Liver (tissue), 9 donors: Measurements from ENCODE around the gene GRIK1. TPM values are rescaled to one million over a fixed set of nuclear protein-coding genes. Genes with fewer than 3 reads are reported as not detected.

Experiments
- DNase-seq: peaks from one replicate; pipeline ENCODE4 v3.0.0-alpha.2; 2017; ENCODE audit warnings: low spot score
- H3K27ac ChIP-seq, 2 donors: one replicate each; pipeline ENCODE4 v1.7.0; 2013; ENCODE audit warnings: inconsistent platforms in 2 of 2, low read length in 2 of 2, control low read depth in 1 of 2, low read depth in 1 of 2, mild to moderate bottlenecking in 1 of 2
- H3K27me3 ChIP-seq, 4 donors: one replicate each; pipeline versions ENCODE4 v1.6.1 to v1.7.0; 2013; ENCODE audit warnings: low read length in 3 of 4, inconsistent platforms in 1 of 4, mild to moderate bottlenecking in 1 of 4, moderate library complexity in 1 of 4; ENCODE audit not compliant: control insufficient read depth in 4 of 4, insufficient read depth in 4 of 4
- H3K36me3 ChIP-seq, 4 donors: one replicate each; pipeline versions ENCODE4 v1.6.1 to v1.7.0; 2013; ENCODE audit warnings: low read length in 3 of 4, mild to moderate bottlenecking in 3 of 4, low read depth in 1 of 4, moderate library complexity in 1 of 4; ENCODE audit not compliant: control insufficient read depth in 4 of 4, insufficient read depth in 3 of 4
- H3K4me1 ChIP-seq, 4 donors: one replicate each; pipeline versions ENCODE4 v1.6.1 to v1.7.0; 2013; ENCODE audit warnings: low read length in 3 of 4, mild to moderate bottlenecking in 3 of 4, moderate library complexity in 1 of 4; ENCODE audit not compliant: control insufficient read depth in 4 of 4, insufficient read depth in 4 of 4
- H3K4me3 ChIP-seq, 3 donors: one replicate each; pipeline versions ENCODE4 v1.6.1 to v1.7.0; 2013; ENCODE audit warnings: low read length in 3 of 3, control low read depth in 1 of 3, low read depth in 1 of 3, mild to moderate bottlenecking in 1 of 3
- H3K9ac ChIP-seq, 2 donors: one replicate each; pipeline ENCODE4 v1.7.0; 2013; ENCODE audit warnings: low read length in 2 of 2, mild to moderate bottlenecking in 2 of 2, moderate library complexity in 2 of 2, control low read depth in 1 of 2, low read depth in 1 of 2
- H3K9me3 ChIP-seq, 4 donors: one replicate each; pipeline versions ENCODE4 v1.6.1 to v1.7.0; 2013; ENCODE audit warnings: low read length in 3 of 4; ENCODE audit not compliant: control insufficient read depth in 4 of 4
- EGR1 ChIP-seq, 2 donors: IDR thresholded peaks; 2 replicates each; pipeline ENCODE4 v1.6.1; 2016 to 2018; ENCODE audit warnings: antibody characterized with exemption in 2 of 2, low read depth in 2 of 2
- FOXA1 ChIP-seq: IDR thresholded peaks from 2 replicates; pipeline ENCODE4 v1.6.1; 2016; ENCODE audit warnings: antibody characterized with exemption
- FOXA2 ChIP-seq: IDR thresholded peaks from 2 replicates; pipeline ENCODE4 v1.6.1; 2016; ENCODE audit warnings: antibody characterized with exemption
- GABPA ChIP-seq, 2 donors: IDR thresholded peaks in 1 of 2; conservative IDR thresholded peaks in 1 of 2; 2 replicates each; pipeline ENCODE4 v1.6.1; 2016; ENCODE audit warnings: antibody characterized with exemption in 2 of 2, mild to moderate bottlenecking in 1 of 2, moderate library complexity in 1 of 2
- HNF4G ChIP-seq: IDR thresholded peaks from 2 replicates; pipeline ENCODE4 v1.6.1; 2016; ENCODE audit warnings: antibody characterized with exemption
- NR2F2 ChIP-seq: IDR thresholded peaks from 2 replicates; pipeline ENCODE4 v1.6.1; 2016; ENCODE audit warnings: antibody characterized with exemption
- RAD21 ChIP-seq, 2 donors: IDR thresholded peaks; 2 replicates each; pipeline ENCODE4 v1.6.1; 2016; ENCODE audit warnings: antibody characterized with exemption in 2 of 2, mild to moderate bottlenecking in 2 of 2
- RXRA ChIP-seq, 2 donors: IDR thresholded peaks; 2 replicates each; pipeline ENCODE4 v1.6.1; 2017 to 2018; ENCODE audit warnings: antibody characterized with exemption in 2 of 2, mild to moderate bottlenecking in 1 of 2
- SP1 ChIP-seq: IDR thresholded peaks from 2 replicates; pipeline ENCODE4 v1.6.1; 2018; ENCODE audit warnings: antibody characterized with exemption, mild to moderate bottlenecking
- TAF1 ChIP-seq: conservative IDR thresholded peaks from 2 replicates; pipeline ENCODE4 v1.6.1; 2016; ENCODE audit warnings: antibody characterized with exemption, mild to moderate bottlenecking
- YY1 ChIP-seq: IDR thresholded peaks from 2 replicates; pipeline ENCODE4 v1.6.1; 2016; ENCODE audit warnings: antibody characterized with exemption, mild to moderate bottlenecking
- WGBS: extraction: QIAGEN DNeasy Blood & Tissue Kit; methylation state at CpG from one replicate; pipeline ENCODE4 v1.1.7; 2013; 5-methylcytosine and 5-hydroxymethylcytosine counted together
- polyA plus RNA-seq, 2 donors: library from polyadenylated mRNA; stranded (reverse) in 1 of 2; unstranded in 1 of 2; fragments of 200-250 nt in 1 of 2; fragments of >200 nt in 1 of 2; fragmentation: Nextera tagmentation in 1 of 2; extraction: Ambion mirVana in 1 of 2; gene quantifications; one replicate each; pipeline versions ENCODE4 v1.2.1 to v1.2.3, GENCODE V29; 2013 to 2015
- total RNA-seq, 2 donors: library from RNA; depleted of rRNA; stranded (reverse); fragments of >200 nt; gene quantifications; one replicate each; pipeline ENCODE4 v1.2.3, GENCODE V29; 2014
- TF ChIP-seq, protein P1 (sequence below): IDR thresholded peaks from 2 replicates; pipeline ENCODE4 v1.6.1; 2016; ENCODE audit warnings: antibody characterized with exemption
- TF ChIP-seq, protein P2 (sequence below): IDR thresholded peaks from 2 replicates; pipeline ENCODE4 v1.6.1; 2016; ENCODE audit warnings: antibody characterized with exemption, mild to moderate bottlenecking
- TF ChIP-seq, protein P3 (sequence below): IDR thresholded peaks from 2 replicates; pipeline ENCODE4 v1.6.1; 2016; ENCODE audit warnings: antibody characterized with exemption
- donor health status: healthy.
- donor health status: healthy.
- donor health status: healthy.
- donor health status: healthy.
- donor health status: healthy.

GRIK1 gene
- total and polyA plus RNA-seq, 4 donors = 0.02 to 0.14 (median 0.05) TPM; not detected in 1

DNA sequence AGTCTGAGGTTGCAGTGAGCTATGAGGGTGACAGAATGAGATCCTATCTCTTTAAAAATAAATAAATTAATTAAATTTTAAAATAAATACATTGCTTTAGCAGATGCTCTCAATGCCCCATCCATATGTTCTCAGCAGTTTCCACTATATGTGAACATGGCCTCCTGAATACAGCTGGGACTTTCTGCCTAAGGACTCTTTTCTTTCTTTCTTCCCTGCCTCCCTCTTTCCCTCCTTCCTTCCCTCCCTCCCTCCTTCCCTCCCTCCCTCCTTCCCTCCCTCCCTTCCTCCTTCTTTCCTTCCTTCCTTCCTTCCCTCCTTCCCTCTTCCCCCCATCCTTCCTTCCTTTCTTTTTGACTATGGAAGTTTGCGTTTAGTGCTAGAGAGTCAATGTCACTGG, 10.2 kb upstream of the GRIK1 start:
- Histone ChIP-seq H3K9ac (no peak overlapping the region), H3K27me3 (peaks cover 0 to 3% (median 0%) of the 10 kb centered on the region in 4 donors), H3K9me3 (no peaks in the 10 kb centered on the region), H3K27ac (no peak overlapping the region), H3K36me3 (no peaks in the 10 kb centered on the region), H3K4me3 (no peak overlapping the region), H3K4me1 (no peaks in the 10 kb centered on the region)
- WGBS = 93% methylated on average over 1 of the region's 1 CpG
- no peak for TF ChIP-seq EGR1 (IDR thresholded peaks at IDR 0.05; ENCODE audit: low read depth in 2 of 2)
- no peak for TF ChIP-seq HNF4G
- no peak for TF ChIP-seq YY1
- no peak for TF ChIP-seq SP1
- TF ChIP-seq FOXA1 = no peak
- no peak for TF ChIP-seq FOXA2
- TF ChIP-seq RXRA (IDR thresholded peaks at IDR 0.05) = no peak
- no peak for TF ChIP-seq GABPA (IDR thresholded peaks at IDR 0.05 in 1 of 2, conservative IDR thresholded peaks at IDR 0.05 in 1 of 2)
- no peak for TF ChIP-seq RAD21 (IDR thresholded peaks at IDR 0.05)
- DNase-seq = no peak

DNA sequence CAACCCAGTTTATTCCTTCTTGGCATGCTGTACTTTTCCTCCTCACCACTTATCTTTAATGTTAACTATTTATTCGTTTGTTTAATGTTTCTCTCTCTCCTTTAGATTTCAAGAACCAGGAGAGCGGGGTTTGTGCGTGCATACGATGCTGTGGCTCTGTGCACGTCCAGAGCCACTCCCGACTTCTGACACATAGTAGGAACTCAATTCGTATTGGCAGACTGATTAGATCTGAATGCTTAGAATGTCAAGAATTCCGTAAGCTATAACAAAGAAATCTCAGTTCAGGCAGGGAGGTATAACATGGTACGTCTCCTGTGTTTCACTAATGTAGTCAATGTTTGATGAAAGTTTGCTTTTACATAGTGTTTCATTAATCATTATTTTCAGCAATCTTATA, 7.3 kb upstream of the GRIK1 start:
- WGBS = 74% methylated on average over 9 of the region's 9 CpGs
- Histone ChIP-seq H3K4me1 (no peaks in the 10 kb centered on the region), H3K27me3 (peaks cover 0 to 6% (median 0%) of the 10 kb centered on the region in 4 donors), H3K4me3 (no peak overlapping the region), H3K36me3 (no peaks in the 10 kb centered on the region), H3K9me3 (no peaks in the 10 kb centered on the region), H3K27ac (no peak overlapping the region), H3K9ac (no peak overlapping the region)
- no peak for DNase-seq
- TF ChIP-seq NR2F2 (no peak), EGR1 (IDR thresholded peaks at IDR 0.05; ENCODE audit: low read depth in 2 of 2) (no peak), GABPA (IDR thresholded peaks at IDR 0.05 in 1 of 2, conservative IDR thresholded peaks at IDR 0.05 in 1 of 2) (no peak), SP1 (no peak), TAF1 (no peak), RXRA (IDR thresholded peaks at IDR 0.05) (no peak), FOXA1 (no peak), FOXA2 (no peak), HNF4G (no peak), YY1 (no peak)
- TF ChIP-seq, protein P1, sequence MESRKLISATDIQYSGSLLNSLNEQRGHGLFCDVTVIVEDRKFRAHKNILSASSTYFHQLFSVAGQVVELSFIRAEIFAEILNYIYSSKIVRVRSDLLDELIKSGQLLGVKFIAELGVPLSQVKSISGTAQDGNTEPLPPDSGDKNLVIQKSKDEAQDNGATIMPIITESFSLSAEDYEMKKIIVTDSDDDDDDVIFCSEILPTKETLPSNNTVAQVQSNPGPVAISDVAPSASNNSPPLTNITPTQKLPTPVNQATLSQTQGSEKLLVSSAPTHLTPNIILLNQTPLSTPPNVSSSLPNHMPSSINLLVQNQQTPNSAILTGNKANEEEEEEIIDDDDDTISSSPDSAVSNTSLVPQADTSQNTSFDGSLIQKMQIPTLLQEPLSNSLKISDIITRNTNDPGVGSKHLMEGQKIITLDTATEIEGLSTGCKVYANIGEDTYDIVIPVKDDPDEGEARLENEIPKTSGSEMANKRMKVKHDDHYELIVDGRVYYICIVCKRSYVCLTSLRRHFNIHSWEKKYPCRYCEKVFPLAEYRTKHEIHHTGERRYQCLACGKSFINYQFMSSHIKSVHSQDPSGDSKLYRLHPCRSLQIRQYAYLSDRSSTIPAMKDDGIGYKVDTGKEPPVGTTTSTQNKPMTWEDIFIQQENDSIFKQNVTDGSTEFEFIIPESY = no peak
- TF ChIP-seq, protein P2, sequence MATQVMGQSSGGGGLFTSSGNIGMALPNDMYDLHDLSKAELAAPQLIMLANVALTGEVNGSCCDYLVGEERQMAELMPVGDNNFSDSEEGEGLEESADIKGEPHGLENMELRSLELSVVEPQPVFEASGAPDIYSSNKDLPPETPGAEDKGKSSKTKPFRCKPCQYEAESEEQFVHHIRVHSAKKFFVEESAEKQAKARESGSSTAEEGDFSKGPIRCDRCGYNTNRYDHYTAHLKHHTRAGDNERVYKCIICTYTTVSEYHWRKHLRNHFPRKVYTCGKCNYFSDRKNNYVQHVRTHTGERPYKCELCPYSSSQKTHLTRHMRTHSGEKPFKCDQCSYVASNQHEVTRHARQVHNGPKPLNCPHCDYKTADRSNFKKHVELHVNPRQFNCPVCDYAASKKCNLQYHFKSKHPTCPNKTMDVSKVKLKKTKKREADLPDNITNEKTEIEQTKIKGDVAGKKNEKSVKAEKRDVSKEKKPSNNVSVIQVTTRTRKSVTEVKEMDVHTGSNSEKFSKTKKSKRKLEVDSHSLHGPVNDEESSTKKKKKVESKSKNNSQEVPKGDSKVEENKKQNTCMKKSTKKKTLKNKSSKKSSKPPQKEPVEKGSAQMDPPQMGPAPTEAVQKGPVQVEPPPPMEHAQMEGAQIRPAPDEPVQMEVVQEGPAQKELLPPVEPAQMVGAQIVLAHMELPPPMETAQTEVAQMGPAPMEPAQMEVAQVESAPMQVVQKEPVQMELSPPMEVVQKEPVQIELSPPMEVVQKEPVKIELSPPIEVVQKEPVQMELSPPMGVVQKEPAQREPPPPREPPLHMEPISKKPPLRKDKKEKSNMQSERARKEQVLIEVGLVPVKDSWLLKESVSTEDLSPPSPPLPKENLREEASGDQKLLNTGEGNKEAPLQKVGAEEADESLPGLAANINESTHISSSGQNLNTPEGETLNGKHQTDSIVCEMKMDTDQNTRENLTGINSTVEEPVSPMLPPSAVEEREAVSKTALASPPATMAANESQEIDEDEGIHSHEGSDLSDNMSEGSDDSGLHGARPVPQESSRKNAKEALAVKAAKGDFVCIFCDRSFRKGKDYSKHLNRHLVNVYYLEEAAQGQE = no peak
- TF ChIP-seq, protein P3, sequence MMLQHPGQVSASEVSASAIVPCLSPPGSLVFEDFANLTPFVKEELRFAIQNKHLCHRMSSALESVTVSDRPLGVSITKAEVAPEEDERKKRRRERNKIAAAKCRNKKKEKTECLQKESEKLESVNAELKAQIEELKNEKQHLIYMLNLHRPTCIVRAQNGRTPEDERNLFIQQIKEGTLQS = no peak
